HG03565 (cell line): ENCODE data around the gene GOLGA6A.

Experiments
- ATAC-seq: cut with Tn5 transposase; IDR thresholded peaks from one replicate; pipeline ENCODE4 v1.9.1; 2021; ENCODE audit warnings: mild to moderate bottlenecking, moderate library complexity; ENCODE audit not compliant: unreplicated experiment

GOLGA6A gene

DNA sequence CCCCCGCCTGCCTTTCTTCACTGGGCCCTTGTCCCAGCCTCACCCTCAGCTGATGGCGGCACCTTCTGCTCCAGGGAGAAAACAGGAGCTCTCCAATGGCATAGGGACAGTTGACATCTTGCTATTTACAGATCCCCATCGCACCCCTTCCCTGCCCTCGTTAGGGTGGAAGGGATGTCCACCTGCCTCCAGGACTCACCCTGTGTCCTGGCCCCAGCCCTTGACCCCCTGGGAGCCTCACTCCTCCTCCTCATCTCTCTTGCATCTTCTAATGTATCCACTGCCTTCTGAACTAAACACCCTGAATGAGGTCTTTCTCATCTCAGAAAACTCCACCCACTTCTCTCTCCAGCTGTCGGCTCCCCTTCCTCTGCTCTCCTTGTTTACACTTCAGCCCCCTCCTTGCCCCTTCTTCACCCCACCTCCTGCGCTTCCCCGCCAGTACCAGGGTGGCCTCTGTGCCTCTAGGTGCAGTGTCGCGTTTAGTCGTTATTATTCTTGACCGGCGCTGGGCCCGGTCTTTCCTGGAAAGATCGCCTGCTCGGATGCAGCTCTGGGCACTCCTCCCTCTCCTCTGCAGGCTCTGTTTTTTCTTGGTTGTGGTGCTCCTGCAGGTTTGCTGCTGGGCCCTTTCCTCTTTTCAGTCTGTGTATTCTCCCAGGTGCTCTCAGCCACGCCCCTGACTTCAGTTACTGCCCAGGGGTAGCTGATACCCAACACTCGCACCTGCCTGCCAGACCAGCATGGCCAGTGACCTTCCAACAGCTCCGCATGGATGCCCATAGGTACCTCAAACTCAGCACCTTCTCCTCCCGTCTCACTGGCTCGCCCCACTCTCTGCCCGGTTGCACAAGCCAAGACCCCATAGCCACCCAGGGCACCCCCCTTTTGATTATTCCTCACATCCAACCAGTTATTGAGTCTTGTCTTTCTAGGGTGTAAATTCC is 44.9 kb downstream of the GOLGA6A start:
- no peak for ATAC-seq

DNA sequence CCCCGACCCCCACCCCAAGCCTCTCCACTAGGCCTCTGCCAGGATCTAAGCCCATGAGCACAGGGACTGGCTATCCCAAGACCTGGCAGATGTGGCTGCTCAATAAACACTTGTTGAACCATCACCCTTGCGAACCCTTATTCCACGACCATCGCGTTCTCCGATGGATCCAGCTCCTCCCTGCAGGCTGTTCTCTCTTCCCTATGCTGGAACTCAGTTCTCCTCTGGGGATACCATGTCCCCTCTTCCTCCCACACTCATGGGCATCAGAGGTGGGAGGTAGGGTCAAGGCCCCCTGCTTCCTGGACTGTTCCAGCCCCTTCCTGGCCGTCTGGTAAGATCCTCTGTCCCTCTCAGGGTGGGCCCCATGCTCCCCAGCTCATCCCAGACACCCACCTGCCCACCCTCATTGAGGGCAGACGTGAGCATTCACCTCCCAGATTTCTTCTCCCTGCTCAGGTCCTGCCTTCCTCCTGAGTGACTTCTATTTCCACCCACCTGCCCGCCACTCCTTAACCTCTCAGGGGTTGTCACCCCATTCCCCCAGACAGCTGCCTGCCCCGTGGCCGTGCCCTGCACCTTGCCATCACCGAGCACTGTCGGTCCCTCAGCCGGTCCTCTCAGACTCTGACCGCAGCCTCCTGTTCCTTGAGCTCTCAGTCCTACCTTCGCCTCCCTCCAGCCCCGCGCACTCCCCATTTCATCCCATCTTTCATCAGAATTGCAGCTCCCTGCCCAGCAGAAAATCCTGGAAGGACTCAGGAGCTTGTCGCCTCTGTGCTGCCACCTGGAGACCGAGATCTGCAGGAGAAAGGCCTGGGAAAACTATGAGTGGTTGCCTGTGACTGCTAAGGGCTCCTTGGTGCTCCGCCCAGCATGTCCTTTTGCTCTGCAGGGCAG is 45.8 kb downstream of the GOLGA6A start:
- no peak for ATAC-seq

DNA sequence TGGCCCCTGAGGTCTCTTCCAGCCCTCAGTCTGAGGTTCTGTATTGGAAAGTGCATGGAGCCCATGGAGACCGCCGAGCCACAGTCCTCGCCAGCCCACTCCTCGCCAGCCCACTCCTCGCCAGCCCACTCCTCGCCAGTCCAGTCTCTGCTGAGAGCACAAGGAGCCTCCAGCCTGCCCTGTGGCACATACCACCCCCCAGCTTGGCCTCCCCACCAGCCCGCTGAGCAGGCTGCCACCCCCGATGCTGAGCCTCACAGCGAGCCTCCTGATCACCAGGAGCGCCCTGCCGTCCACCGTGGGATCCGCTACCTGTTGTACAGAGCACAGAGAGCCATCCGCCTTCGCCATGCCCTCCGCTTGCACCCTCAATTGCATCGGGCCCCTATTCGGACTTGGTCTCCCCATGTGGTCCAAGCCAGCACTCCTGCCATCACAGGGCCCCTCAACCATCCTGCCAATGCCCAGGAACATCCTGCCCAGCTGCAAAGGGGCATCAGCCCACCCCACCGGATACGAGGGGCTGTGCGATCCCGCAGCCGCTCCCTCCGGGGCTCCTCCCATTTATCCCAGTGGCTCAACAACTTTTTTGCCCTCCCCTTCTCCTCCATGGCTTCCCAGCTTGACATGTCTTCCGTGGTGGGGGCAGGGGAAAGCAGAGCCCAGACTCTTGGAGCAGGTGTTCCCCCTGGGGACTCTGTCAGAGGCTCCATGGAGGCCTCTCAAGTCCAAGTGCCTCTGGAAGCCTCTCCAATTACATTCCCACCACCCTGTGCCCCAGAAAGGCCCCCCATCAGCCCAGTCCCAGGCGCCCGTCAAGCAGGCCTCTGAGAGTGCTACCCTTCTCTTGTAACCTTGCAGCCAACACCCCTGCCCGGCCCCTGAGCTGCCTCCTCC is 47.0 kb downstream of the GOLGA6A start:
- no peak for ATAC-seq

DNA sequence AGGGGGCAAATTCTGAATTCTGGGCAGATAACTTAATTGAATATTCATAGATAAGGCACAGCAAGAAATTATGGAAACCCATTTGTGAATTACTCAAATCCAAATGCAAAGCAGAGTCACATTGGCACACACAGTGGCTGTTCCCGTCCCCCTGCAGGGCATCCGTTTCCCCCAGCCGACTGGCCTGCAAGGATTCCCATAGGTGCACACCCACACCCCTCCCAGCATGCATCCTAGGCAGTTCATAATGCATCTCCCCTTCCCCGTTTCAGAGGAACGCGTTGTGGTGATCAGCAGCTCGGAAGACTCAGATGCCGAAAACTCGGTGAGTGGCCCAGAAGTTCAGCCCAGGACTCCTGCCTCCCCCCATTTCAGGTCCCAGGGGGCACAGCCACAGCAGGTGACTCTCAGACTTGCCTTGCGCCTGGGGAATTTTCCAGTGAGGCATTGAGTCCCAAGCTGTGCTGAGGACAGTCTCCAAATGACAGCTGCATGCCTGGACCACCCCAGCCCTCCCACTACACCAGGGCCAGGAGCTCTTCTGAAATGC is 48.1 kb downstream of the GOLGA6A start:
- ATAC-seq, result no peak

DNA sequence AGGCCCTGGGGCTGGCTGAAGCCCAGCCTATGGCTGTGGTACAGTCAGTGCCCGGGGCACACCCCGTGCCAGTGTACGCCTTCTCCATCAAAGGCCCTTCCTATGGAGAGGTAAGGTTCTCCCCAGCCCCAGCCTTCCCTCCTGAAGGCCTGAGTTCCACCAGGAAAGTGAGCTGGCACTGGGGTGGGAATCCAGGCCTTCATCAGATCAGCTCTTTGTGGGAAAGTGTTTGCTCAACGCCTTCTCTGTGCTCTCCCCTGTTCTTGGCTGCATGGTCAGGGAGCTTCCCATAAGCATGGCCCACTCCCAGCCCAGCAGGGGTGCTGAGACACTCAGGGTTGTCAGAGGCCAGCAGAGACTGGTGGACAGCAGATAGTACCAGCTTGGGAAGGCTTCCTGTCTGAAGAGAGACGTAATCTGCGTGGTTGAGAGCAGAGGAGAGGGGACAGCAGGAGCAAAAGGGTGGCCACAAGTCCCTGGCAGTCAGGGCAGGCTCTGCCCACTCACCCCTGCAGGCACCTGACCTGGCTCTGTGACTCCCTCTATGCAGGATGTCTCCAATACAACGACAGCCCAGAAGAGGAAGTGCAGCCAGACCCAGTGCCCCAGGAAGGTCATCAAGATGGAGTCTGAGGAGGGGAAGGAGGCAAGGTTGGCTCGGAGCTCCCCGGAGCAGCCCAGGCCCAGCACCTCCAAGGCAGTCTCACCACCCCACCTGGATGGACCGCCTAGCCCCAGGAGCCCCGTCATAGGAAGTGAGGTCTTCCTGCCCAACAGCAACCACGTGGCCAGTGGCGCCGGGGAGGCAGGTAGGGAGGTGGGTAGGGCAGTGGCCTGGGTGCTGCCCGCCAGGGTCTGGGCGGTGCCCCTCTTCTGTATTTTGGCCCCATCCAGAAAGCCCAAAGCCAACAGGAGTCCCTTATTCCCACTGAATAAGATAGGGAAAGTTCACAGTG is 49.5 kb downstream of the GOLGA6A start:
- no peak for ATAC-seq

DNA sequence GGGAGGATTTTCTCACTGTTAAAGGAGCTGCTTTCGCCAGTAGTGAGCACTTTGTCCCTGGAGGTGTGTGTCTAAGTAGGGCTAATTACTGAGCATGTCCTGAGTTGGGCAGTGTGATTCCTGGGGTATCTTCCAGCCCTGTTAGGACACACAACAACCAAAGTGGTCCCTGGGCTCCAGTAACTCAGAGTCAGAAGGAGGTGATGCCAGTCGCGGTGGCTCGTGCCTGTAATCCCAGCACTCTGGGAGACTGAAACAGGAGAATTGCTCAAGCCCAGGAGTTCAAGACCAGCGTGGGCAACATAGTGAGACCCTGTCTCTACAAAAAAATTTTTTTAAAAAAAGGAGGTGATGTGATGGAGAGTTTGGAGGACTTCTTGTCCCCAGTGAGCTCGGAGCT is 50.3 kb downstream of the GOLGA6A start:
- no peak for ATAC-seq

DNA sequence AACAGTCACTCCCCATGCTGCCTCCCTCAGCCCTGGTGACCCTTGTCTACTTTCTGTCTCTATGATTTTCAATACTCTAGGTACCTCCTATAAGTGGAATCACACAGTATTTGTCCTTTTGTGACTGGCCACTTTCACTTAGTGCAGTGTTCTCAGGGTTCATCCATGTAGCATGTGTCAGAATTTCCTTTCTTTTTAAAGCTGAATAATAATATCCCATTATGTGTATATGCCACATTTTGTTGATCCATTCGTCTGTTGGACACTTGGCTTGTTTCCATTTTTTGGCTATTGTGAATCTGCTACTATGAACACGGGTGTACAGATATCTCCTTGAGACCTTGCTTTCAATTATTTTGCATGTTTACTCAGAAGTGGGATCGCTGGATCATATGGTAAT is 53.7 kb downstream of the GOLGA6A start:
- ATAC-seq, result no peak

DNA sequence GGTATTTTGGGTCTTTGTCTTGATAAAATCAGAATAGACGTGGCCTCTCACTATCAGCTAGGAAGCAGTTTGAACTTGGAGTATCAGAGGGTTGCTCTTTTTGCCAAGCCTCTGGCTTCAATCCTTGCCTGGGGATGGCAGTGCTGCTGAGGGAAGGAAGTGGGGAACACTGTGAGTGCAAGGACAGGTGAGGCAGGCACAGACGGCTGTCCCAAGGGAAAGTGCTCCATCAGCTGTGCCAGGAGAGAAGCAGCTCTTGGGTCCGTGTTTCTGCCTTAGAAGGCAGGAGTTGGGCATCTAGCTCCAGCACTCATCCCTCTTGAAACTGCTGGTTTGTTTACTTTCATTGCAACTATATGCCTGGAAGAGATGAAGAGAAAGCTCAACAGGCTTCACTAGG is 54.7 kb downstream of the GOLGA6A start:
- ATAC-seq, result no peak

DNA sequence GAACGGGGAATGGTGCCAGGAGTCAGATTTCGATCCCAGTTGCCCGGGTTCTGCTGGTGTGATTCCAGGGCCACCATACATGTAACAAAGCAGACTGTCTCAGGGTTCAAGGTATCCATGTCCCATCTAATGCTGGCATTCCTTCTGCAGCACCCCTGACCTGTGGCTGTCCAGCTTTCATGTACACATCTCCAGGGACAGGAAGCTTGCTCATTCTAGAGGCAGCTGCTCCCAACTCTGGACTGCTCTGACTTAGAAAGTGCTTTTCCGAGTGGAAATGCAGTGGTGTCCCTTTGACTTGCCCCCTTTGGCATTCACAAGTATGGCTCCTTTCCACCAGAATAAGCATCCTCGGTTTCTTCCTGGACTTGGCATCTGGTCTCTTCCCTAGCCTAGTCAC is 56.9 kb downstream of the GOLGA6A start:
- ATAC-seq, result no peak

DNA sequence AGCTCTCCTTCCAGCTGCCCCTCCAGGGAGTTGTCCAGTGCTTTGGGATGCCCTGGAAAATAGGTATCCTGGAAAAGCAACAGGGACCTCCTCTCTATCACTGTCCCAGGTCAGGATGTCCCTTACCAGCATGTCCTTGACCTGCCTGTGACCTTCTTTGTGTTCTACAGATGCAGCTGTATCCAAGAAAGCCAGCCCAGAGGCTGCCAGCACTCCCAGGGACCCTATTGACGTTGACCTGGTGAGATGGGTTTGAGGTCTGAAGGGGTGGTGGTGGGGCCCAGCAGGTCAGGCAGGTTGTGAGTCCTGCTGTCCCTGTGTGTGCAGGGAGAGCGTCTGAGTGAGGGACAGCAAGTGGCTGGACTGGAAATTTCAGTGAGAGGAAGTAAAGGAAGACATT is 57.7 kb downstream of the GOLGA6A start:
- ATAC-seq, result no peak

DNA sequence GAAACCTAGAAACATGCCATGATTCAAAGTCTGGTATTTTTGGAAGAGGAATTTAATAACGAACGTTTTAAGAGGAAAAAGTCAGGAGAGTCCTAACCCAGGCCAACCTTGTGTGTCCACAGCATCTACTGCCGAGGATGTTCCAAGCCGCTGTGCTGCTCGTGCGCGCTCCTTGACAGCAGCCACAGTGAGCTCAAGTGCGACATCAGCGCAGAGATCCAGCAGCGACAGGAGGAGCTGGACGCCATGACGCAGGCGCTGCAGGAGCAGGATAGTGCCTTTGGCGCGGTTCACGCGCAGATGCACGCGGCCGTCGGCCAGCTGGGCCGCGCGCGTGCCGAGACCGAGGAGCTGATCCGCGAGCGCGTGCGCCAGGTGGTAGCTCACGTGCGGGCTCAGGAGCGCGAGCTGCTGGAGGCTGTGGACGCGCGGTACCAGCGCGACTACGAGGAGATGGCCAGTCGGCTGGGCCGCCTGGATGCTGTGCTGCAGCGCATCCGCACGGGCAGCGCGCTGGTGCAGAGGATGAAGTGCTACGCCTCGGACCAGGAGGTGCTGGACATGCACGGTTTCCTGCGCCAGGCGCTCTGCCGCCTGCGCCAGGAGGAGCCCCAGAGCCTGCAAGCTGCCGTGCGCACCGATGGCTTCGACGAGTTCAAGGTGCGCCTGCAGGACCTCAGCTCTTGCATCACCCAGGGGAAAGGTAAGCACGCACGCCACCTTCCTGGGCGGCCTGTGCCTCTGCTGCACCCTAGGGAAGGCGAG is 59.5 kb downstream of the GOLGA6A start:
- ATAC-seq, result no peak
